Thymus (tissue), 11 donors: ENCODE data around the gene LCK. TPM values are rescaled to one million over a fixed set of nuclear protein-coding genes. Genes with fewer than 3 reads are reported as not detected.

Source experiments
- DNase-seq, 9 donors: peaks; one replicate each; pipeline ENCODE4 v3.0.0-alpha.2; 2013; ENCODE audit warnings: low spot score in 9 of 9, low read depth in 6 of 9, missing footprints in 1 of 9
- H3K27ac ChIP-seq, 2 donors: one replicate each; pipeline ENCODE4 v1.5.1; 2013; ENCODE audit warnings: control low read depth in 1 of 2, low read depth in 1 of 2, low read length in 1 of 2, mild to moderate bottlenecking in 1 of 2, moderate library complexity in 1 of 2
- H3K27me3 ChIP-seq, 2 donors: one replicate each; pipeline ENCODE4 v1.5.1; 2013; ENCODE audit warnings: low read length in 1 of 2; ENCODE audit not compliant: control insufficient read depth in 2 of 2, insufficient read depth in 1 of 2
- H3K36me3 ChIP-seq, 2 donors: one replicate each; pipeline ENCODE4 v1.5.1; 2013; ENCODE audit warnings: low read length in 1 of 2, mild to moderate bottlenecking in 1 of 2, moderate library complexity in 1 of 2; ENCODE audit not compliant: control insufficient read depth in 2 of 2, insufficient read depth in 2 of 2
- H3K4me1 ChIP-seq, 2 donors: one replicate each; pipeline ENCODE4 v1.5.1; 2013; ENCODE audit warnings: low read length in 2 of 2; ENCODE audit not compliant: control insufficient read depth in 2 of 2, insufficient read depth in 2 of 2
- H3K4me3 ChIP-seq, 2 donors: one replicate each; pipeline ENCODE4 v1.5.1; 2013; ENCODE audit warnings: low read length in 2 of 2, control low read depth in 1 of 2, mild to moderate bottlenecking in 1 of 2
- H3K9me3 ChIP-seq, 2 donors: one replicate each; pipeline ENCODE4 v1.5.1; 2013; ENCODE audit warnings: low read length in 1 of 2, mild to moderate bottlenecking in 1 of 2; ENCODE audit not compliant: control insufficient read depth in 2 of 2, insufficient read depth in 1 of 2
- WGBS: extraction: QIAGEN DNeasy Blood & Tissue Kit; methylation state at CpG from one replicate; pipeline ENCODE4 v1.1.7; 2013; 5-methylcytosine and 5-hydroxymethylcytosine counted together
- polyA plus RNA-seq: library from polyadenylated mRNA; stranded (reverse); fragments of 200-250 nt; gene quantifications from one replicate; pipeline ENCODE4 v1.2.3, GENCODE V29; 2013
- total RNA-seq: library from RNA; stranded (reverse); fragments of 120-200 nt; gene quantifications from one replicate; pipeline ENCODE4 v1.2.4, GENCODE V29; 2013
- donor health status: healthy.

Gene LCK
- total and polyA plus RNA-seq, 2 donors, result 175 to 467 TPM

GRCh38 chr1:32321712-32322291 lies 70.7 kb downstream of the LCK start:
- H3K9me3 ChIP-seq, result no peaks in the 10 kb centered on the region
- H3K4me1 ChIP-seq, result peaks cover 4 to 18% of the 10 kb centered on the region in 2 donors
- no peak overlapping the region for H3K4me3 ChIP-seq
- no peaks in the 10 kb centered on the region for H3K27me3 ChIP-seq
- H3K36me3 ChIP-seq, result peaks cover 50 to 89% of the 10 kb centered on the region in 2 donors
- WGBS, result 73% methylated on average over 5 of the region's 5 CpGs
- H3K27ac ChIP-seq, result peak overlapping the region; percentile 67 to 68
- peak in 4 of 9 donors; percentile 21 to 61 (median 38) for DNase-seq

GRCh38 chr1:32327204-32327603 lies 76.1 kb downstream of the LCK start:
- H3K36me3 ChIP-seq, result peaks cover 78 to 97% of the 10 kb centered on the region in 2 donors
- DNase-seq, result no peak
- peaks cover 0 to 7% of the 10 kb centered on the region in 2 donors for H3K4me1 ChIP-seq
- H3K27ac ChIP-seq, result no peak overlapping the region
- H3K4me3 ChIP-seq, result no peak overlapping the region
- WGBS, result 98% methylated on average over 11 of the region's 11 CpGs
- no peaks in the 10 kb centered on the region for H3K27me3 ChIP-seq
- H3K9me3 ChIP-seq, result no peaks in the 10 kb centered on the region

GRCh38 chr1:32329931-32330466 lies 78.9 kb downstream of the LCK start:
- Histone ChIP-seq H3K9me3 (no peaks in the 10 kb centered on the region), H3K4me3 (no peak overlapping the region), H3K27ac (no peak overlapping the region), H3K4me1 (peaks cover 4 to 25% of the 10 kb centered on the region in 2 donors), H3K27me3 (no peaks in the 10 kb centered on the region), H3K36me3 (peaks cover 73 to 96% of the 10 kb centered on the region in 2 donors)
- DNase-seq, result no peak
- 98% methylated on average over 4 of the region's 4 CpGs for WGBS

- no peak for DNase-seq
- WGBS, result 96% methylated on average over 12 of the region's 12 CpGs
- Histone ChIP-seq H3K4me1 (peaks cover 4 to 26% of the 10 kb centered on the region in 2 donors), H3K4me3 (no peak overlapping the region), H3K27ac (no peak overlapping the region), H3K27me3 (no peaks in the 10 kb centered on the region), H3K9me3 (no peaks in the 10 kb centered on the region), H3K36me3 (peaks cover 69 to 90% of the 10 kb centered on the region in 2 donors)
Observed at GRCh38 chr1:32330558-32331151, 79.6 kb downstream of the LCK start.

GRCh38 chr1:32331549-32331948 lies 80.5 kb downstream of the LCK start:
- no peak overlapping the region for H3K27ac ChIP-seq
- peaks cover 9 to 31% of the 10 kb centered on the region in 2 donors for H3K4me1 ChIP-seq
- no peak overlapping the region for H3K4me3 ChIP-seq
- WGBS, result 98% methylated on average over 12 of the region's 12 CpGs
- H3K36me3 ChIP-seq, result peaks cover 69 to 81% of the 10 kb centered on the region in 2 donors
- H3K27me3 ChIP-seq, result peaks cover 0 to 4% of the 10 kb centered on the region in 2 donors
- H3K9me3 ChIP-seq, result no peaks in the 10 kb centered on the region
- DNase-seq, result no peak

GRCh38 chr1:32332290-32333079 lies 81.4 kb downstream of the LCK start:
- Histone ChIP-seq H3K9me3 (no peaks in the 10 kb centered on the region), H3K27ac (peak overlapping the region in 1 of 2 donors; percentile 26), H3K4me3 (no peak overlapping the region), H3K27me3 (peaks cover 0 to 13% of the 10 kb centered on the region in 2 donors), H3K4me1 (peaks cover 10 to 40% of the 10 kb centered on the region in 2 donors), H3K36me3 (peaks cover 60 to 72% of the 10 kb centered on the region in 2 donors)
- DNase-seq, result no peak
- WGBS, result 97% methylated on average over 3 of the region's 3 CpGs

GRCh38 chr1:32333251-32333963 lies 82.3 kb downstream of the LCK start:
- Histone ChIP-seq H3K4me1 (peaks cover 10 to 49% of the 10 kb centered on the region in 2 donors), H3K27ac (peak overlapping the region in 1 of 2 donors; percentile 15), H3K27me3 (peaks cover 0 to 19% of the 10 kb centered on the region in 2 donors), H3K4me3 (no peak overlapping the region), H3K9me3 (no peaks in the 10 kb centered on the region), H3K36me3 (peaks cover 51 to 63% of the 10 kb centered on the region in 2 donors)
- DNase-seq, result no peak
- WGBS, result 91% methylated on average over 3 of the region's 3 CpGs

GRCh38 chr1:32334274-32334861 lies 83.3 kb downstream of the LCK start:
- Histone ChIP-seq H3K4me1 (peaks cover 10 to 50% of the 10 kb centered on the region in 2 donors), H3K27ac (peak overlapping the region in 1 of 2 donors; percentile 47)
- 55% methylated on average over 9 of the region's 9 CpGs for WGBS

More at GRCh38 chr1:32334274-32334861, 83.3 kb downstream of the LCK start:
- peak in 1 of 9 donors; percentile 15 for DNase-seq
- H3K36me3 ChIP-seq, result peaks cover 41 to 53% of the 10 kb centered on the region in 2 donors
- no peaks in the 10 kb centered on the region for H3K9me3 ChIP-seq
- H3K4me3 ChIP-seq, result peak overlapping the region; percentile 70 to 73
- H3K27me3 ChIP-seq, result peaks cover 0 to 19% of the 10 kb centered on the region in 2 donors
